GOT3 (cell line): ENCODE measurements around the gene RUSC1.
"Not testable (repeated sequence)": the region's sequence is repeated elsewhere in the genome, so short reads cannot be mapped to it uniquely, and the experiment has no call there.

ENCODE experiments used
- DNase-seq: peaks from one replicate; lab custom pipeline; 2025; ENCODE audit warnings: mixed read lengths; lab: John Stamatoyannopoulos, UW

Gene RUSC1

GRCh38 chr1:155324037-155324716 lies 3.5 kb downstream of the RUSC1 start:
- peak; percentile 88 for DNase-seq

GRCh38 chr1:155324717-155325602 lies 4.3 kb downstream of the RUSC1 start:
- no peak for DNase-seq

- DNase-seq: no peak
These were observed 4.9 kb downstream of the RUSC1 start for GRCh38 chr1:155325603-155325893.

DNA sequence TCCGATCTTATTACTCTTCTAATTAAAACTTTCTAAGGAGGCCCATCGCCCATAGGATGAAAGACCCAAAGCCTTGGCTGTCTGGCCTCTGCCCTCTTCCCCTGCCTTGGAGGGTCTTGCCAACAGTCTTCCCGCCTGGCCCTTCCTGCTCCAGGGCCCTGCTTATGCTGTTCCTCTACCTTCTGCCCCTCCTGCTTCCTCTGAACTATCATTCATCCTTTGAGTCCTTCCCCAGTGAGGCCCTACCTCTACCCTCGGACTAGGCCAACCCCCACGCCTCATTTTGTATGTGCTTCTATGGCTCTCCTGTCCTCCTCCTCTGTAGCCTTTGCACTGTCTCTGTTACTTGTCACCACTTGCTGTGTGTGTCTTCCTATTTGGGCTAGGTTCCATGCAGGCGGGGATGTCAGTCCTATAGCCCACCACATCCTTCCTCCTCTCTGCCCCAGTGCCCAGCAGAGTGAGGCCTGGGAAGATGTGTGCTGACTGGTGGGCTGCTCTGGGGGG lies 5.4 kb downstream of the RUSC1 start:
- no peak for DNase-seq

GRCh38 chr1:155326631-155327037 lies 5.9 kb downstream of the RUSC1 start:
- no peak for DNase-seq

- DNase-seq: no peak
These were observed 7.3 kb downstream of the RUSC1 start for GRCh38 chr1:155327981-155328380.

- DNase-seq: not testable (repeated sequence)
These were observed 8.2 kb downstream of the RUSC1 start for GRCh38 chr1:155328856-155329255.

DNA sequence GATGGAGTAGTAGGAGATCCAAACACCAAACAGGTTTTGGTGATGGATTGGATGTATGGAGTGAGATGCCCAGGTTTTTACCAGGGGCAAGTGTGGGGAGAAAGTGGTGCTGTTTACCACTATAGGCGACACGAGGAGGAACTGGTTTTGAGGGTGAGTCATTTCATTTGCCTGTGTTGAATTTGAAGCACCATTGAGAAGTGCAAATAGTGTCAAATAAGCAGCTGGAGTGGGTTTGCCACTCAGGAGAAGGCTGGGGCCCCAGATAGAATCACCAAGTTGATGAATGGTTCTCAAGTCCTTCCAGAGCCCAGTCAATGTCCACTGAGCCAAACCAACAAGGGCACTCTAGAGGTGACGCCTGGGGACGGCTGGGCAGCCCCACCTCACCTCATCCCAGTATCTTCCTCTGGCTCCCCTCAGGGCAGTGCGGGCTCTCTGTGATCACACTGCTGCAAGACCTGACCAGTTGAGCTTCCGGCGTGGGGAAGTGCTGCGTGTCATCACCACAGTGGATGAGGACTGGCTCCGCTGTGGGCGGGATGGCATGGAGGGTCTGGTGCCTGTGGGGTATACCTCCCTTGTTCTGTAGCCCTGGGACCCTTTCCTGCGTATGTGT lies 9.4 kb downstream of the RUSC1 start:
- no peak for DNase-seq

GRCh38 chr1:155334962-155335361 lies 14.3 kb downstream of the RUSC1 start:
- DNase-seq: no peak

DNA sequence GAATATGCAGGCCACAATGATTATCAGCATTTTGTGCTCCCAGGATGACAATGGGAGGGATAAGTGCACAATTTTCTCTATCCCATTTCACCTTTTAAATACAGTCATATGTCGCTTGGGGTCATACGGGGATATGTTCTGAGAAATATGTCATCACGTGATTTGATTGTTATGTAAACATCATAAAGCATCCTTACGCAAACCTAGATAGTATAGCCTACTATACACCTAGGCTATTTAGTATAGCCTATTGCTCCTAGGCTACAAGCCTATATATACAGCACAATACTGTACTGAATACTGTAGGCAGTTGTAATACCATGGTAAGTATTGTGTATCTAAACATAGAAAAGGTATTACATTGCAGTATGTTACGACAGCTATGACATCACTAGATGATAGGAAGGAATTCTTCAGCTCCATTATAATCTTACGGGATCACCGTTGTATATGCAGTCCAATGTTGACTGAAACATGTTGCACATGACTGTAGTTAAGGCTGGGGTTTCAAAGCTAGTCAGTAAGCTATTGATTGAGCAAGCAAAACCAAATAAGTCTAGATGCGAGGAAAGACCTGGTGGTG lies 18.9 kb downstream of the RUSC1 start:
- no peak for DNase-seq

- DNase-seq: no peak
These were observed 22.1 kb downstream of the RUSC1 start for GRCh38 chr1:155342842-155343241.

DNA sequence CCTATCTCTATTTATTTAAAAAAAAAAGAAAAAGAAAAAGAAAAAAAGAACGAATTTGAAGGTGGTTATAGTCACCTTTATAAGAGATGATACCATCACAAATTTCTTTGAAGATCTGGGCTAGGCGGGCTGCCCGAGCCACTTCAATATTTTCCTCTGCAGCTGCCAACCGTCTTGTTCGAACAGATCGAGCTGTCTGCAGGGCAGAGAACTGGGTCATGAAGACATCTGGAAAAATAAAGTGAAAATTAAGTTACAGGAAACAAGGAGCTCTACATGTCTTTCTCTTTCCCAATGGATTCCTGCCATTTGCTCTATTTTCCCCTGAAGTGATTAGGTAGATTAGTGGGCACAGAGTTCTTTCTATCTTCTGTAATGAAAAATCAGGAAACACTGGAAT lies 31.9 kb downstream of the RUSC1 start:
- no peak for DNase-seq

DNA sequence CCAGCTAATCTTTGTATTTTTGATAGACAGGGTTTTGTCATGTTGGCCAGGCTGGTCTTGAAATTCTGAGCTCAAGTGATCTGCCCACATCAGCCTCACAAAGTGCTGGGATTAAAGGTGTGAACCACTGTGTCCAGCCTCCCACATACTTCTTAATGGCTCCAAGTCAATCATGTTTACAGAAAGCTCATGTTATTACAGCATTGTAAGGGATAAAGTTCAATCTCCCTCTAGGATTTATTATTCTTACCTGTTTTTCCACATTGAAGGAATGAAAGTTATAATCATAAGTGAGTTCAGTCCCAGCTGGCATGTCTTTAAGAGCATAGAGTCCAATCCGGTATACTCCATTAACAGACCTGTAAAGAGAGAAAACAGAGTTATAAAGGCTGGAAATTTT lies 39.4 kb downstream of the RUSC1 start:
- no peak for DNase-seq

GRCh38 chr1:155379180-155379579 lies 58.5 kb downstream of the RUSC1 start:
- DNase-seq: no peak

GRCh38 chr1:155379631-155380090 lies 59.0 kb downstream of the RUSC1 start:
- no peak for DNase-seq
